GM10847 (cell line): ENCODE measurements around the gene EIF1B.

ENCODE experiments used
- POLR2A ChIP-seq: IDR thresholded peaks from 2 replicates; pipeline ENCODE4 v1.6.1; 2011; ENCODE audit not compliant: insufficient read length; ENCODE audit errors: extremely low read depth

EIF1B gene

GRCh38 chr3:40302784-40303183, 6.7 kb upstream of the EIF1B start:
- no peak for TF ChIP-seq POLR2A

DNA sequence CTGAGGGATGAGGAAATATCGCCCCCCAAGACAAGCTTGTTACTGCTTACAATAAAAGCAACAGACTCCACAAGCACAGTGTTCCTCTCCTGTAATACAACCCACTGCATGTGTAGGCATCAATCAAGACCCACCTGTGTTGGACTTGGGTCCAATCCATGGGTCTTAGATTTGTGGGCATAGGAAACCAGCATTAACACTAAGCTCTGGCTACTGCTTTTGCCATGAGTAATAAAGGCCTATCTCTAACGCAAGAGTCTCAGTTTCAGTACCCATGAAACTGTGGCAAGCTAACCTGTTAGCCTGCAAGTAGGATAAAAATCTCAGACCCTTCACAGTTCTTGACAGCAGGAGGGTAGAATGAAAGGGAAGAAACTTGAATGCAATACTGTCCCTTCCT, 5.2 kb upstream of the EIF1B start:
- no peak for TF ChIP-seq POLR2A

DNA sequence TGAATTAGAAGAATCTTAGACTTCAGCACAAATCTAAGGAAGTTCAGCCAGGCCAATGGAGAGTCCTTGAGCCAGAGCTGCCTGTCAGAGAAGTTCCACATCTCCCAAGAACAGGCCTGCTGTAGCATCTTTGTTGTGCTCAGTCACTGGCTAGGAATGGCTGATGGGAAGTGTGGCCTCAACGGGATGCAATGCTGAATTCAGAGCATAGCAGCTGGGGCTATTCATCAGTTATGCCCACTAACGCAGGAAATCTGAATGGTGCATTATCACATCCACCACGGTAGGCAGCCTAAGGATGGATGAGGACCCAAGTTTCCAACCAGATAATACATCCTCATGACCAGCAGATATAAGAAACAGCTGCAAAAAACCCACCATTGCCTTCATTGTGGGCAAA, 3.2 kb upstream of the EIF1B start:
- no peak for TF ChIP-seq POLR2A

- no peak for TF ChIP-seq POLR2A
These were observed 2.3 kb upstream of the EIF1B start for GRCh38 chr3:40307176-40307575.

DNA sequence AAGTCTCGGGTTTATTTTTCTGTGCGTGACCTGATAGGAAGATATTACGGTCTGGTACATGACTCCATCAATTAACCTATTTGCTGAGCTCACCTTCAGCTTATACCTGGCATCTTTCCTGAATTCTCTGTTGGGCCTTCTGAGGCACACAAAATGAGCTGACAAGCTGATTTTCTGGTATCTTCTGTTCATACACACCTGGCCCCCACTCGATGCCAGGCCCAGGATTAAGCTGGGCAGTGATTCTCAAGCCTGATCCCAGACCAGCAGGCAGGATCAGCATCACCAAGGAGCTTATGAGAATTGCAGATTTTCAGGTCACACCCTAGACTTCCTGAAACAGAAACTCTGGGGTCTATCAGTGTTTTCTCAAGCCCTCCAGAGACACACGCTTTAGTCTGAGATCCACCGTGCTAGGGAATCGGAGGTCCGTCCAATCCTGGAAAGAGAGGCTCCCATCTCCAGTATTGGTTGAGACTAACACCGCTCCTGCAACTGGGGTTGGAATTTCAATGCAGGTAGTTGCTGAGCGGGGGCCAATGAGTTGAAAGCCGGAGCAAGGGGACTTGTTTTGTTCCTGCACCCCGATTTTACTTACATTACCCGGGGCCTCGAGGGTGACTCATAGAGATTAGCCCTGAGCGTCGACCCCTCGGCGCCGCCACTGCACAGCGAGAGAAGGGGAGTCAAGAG, 636 bp upstream of the EIF1B start:
- no peak for TF ChIP-seq POLR2A

DNA sequence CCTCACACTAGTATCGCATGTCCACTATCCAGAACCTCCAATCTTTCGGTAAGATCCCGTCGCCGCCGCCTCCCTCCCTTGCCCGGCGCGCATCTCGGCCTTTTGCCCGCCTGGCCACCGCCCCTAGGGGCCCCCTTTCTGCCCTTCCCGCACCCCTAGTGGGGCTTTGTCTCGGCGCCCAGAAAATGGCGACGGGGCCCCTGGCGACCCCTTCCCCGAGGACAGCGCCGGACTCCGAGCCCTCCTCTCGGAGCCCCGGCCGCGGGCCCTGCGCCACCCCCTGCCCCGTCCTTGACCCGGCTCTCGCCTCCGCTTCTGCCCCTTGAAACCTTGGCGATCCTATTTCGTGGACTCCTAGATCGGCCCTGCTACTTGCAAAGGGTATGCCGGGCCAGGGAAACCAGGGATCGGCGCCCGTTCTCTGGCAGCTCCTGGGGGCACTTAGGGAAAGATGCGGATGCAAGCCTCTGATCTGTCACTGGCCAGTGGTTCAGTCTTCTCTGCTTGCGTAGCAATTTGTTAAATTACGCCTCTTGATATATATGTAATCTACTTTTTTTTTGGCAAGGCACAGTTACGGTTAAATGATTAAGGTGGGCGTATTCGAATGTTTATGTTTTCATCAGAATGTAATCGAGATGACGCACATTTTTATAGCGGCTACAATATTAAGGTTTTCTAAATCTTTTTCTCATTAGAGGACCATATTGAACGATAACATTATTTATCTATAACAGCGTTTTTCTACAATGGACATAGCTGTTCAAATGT, 603 bp downstream of the EIF1B start:
- no peak for TF ChIP-seq POLR2A

GRCh38 chr3:40310705-40311104, 1.2 kb downstream of the EIF1B start:
- no peak for TF ChIP-seq POLR2A

- no peak for TF ChIP-seq POLR2A
These were observed 3.2 kb downstream of the EIF1B start for GRCh38 chr3:40312661-40313226.

DNA sequence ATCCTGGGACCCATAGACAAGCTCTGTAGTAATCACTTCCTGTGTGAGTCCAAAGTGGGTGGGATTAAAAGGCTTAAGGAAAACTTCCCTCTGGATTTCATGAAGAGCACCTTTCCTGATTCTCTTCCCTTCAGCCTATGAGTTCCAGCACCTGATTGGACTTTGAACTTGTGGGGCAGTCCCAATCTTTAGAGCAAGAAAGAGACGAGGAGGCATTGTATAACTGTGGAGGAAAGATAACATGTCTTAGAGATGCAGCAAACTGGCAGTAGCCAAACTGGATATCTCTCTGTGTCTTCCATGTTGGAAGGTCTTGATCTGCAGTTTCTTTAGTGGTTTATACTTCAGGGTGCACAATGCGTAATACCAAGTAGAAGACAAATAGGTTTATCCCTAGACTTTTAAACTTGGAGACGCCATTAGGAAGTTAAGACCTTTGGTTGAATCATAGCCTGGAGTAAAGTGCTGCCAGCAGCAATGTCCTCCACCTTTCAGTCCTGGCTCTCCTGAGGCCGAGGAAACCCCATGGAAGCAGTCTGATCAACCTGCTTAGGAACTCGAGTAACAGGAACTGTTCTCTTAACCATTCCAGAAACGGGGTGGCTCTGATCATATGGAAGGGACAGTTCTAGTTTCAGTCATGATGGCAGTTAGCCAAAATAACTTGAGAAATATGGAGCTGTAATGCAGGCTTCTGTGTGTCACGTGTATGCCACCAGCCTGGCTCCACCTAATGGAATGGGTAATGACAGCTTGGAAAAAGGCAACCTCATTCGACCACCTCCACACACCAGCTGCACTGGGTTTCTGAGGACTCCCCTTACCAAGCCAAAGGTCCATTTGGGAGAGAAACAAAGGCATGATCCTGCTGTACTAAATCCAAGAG, 4.7 kb downstream of the EIF1B start:
- TF ChIP-seq POLR2A: no peak

DNA sequence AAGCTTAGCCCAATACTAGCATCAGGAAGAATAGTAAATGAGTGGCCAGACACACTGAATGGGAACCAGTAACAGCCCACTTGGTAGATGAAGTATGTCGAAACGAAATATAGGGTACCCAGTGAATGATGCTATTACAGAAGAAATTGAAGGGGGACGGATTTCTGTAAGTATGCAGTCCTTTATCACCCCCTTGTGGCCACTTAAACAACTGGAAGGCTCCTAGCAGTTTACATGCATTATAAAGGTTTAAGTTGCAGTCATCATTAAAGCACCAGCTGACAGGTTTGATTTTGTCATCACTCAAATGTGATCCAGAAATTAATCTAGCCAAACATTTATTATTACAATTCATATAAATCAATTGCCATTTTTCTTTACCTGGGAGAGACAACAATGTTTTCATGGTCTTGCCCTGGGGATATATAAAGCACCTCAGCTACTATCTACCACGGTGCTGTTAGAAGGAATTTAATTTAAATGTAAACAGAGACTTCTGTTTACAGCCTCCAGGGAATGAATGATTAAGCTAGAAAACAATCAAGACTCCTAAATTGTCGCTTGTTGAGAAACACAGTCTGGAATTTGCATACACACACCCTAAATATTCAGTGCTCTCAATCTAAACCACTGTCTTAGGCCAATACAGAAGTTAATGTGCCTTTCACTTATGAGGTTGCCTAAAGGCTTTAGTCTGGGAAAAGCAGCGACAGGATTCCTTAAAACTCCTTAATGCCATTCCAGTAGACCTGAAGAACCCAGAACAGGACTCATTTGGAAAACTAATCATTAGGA, 7.8 kb downstream of the EIF1B start:
- no peak for TF ChIP-seq POLR2A

DNA sequence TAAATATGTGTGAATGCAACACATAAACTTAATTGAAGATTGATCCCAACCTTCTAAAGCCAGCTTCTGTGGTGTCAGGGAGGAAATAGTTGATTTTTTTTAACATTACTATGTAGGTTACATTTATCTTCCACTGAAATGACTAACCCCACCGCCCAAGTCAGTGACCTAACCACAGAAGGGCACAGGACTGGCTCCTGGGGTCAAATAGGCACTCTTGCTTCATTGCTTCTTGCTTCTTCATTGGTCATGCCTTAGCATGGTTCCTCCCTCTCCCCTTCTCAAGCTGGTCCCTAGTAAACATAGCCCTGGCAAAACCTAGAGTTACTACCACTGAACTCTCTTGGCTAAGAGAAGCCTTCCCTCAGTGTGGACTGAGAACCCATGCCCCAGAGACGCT, 12.3 kb downstream of the EIF1B start:
- TF ChIP-seq POLR2A: no peak

GRCh38 chr3:40323946-40324345, 14.4 kb downstream of the EIF1B start:
- TF ChIP-seq POLR2A: no peak

GRCh38 chr3:40324621-40325020, 15.1 kb downstream of the EIF1B start:
- no peak for TF ChIP-seq POLR2A

DNA sequence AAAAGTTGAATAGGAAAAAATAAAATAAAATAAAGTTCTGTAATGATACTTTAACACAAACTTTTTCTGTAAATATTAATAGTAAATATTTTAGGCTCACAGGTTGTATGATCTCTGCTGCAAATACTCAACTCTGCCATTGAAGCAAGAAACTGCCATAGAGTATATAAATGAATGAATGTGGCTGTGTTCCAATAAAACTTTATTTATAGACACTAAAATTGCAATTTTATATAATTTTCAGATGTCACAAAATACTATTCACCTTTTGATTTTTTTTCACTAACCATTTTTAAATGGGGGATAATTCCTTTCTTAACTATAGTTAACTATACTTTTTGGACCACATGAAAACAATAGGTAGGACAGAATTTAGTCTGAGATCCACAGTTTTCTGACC, 16.0 kb downstream of the EIF1B start:
- no peak for TF ChIP-seq POLR2A

DNA sequence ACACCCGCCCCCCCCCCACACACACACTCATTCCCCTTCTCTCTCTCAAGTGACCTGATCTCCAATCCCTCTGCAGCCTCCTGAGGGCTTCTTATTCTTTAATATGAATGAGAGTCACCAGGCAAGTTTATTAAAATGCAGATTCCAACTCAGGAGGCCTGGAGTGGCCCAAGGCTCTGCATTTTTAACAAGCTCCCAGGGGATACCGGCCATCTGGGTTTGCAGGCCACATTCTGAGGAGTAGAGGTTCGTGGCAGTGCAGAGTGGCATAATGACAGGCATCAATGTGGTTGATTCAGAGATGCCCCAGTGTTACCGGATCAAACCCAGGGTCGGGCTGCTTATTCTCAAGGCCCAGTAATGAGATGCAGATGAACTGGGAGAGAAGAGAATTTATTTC, 18.9 kb downstream of the EIF1B start:
- TF ChIP-seq POLR2A: no peak
